ENCODE measurements around the gene DOP1A.
A peak's percentile ranks its signal among the peaks of the same experiment; 100 is the strongest.

The DOP1A gene

GRCh38 chr6:83044091-83044768 lies 23.2 kb upstream of the DOP1A start:
- no peak overlapping the region for H3K4me3 ChIP-seq (ENCODE audit: low read length)
- peak; percentile 0 for DNase-seq (ENCODE audit: low read depth)
- TF ChIP-seq, protein P1, sequence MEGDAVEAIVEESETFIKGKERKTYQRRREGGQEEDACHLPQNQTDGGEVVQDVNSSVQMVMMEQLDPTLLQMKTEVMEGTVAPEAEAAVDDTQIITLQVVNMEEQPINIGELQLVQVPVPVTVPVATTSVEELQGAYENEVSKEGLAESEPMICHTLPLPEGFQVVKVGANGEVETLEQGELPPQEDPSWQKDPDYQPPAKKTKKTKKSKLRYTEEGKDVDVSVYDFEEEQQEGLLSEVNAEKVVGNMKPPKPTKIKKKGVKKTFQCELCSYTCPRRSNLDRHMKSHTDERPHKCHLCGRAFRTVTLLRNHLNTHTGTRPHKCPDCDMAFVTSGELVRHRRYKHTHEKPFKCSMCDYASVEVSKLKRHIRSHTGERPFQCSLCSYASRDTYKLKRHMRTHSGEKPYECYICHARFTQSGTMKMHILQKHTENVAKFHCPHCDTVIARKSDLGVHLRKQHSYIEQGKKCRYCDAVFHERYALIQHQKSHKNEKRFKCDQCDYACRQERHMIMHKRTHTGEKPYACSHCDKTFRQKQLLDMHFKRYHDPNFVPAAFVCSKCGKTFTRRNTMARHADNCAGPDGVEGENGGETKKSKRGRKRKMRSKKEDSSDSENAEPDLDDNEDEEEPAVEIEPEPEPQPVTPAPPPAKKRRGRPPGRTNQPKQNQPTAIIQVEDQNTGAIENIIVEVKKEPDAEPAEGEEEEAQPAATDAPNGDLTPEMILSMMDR (conservative IDR thresholded peaks at IDR 0.05; ENCODE audit: low read length), result no peak

GRCh38 chr6:83047065-83047754 lies 20.3 kb upstream of the DOP1A start:
- no peak for DNase-seq (ENCODE audit: low read depth)
- TF ChIP-seq, protein P1 (conservative IDR thresholded peaks at IDR 0.05; ENCODE audit: low read length), result no peak

GRCh38 chr6:83051377-83052172 lies 15.9 kb upstream of the DOP1A start:
- TF ChIP-seq, protein P1 (conservative IDR thresholded peaks at IDR 0.05; ENCODE audit: low read length), result no peak
- H3K4me3 ChIP-seq (ENCODE audit: low read length), result no peak overlapping the region
- DNase-seq (ENCODE audit: low read depth), result peak; percentile 13

More at GRCh38 chr6:83047065-83047754, 20.3 kb upstream of the DOP1A start:
- H3K4me3 ChIP-seq (ENCODE audit: low read length), result no peak overlapping the region

GRCh38 chr6:83053678-83054077 lies 13.8 kb upstream of the DOP1A start:
- no peak for DNase-seq (ENCODE audit: low read depth)
- TF ChIP-seq, protein P1 (conservative IDR thresholded peaks at IDR 0.05; ENCODE audit: low read length), result no peak
- no peak overlapping the region for H3K4me3 ChIP-seq (ENCODE audit: low read length)

DNA sequence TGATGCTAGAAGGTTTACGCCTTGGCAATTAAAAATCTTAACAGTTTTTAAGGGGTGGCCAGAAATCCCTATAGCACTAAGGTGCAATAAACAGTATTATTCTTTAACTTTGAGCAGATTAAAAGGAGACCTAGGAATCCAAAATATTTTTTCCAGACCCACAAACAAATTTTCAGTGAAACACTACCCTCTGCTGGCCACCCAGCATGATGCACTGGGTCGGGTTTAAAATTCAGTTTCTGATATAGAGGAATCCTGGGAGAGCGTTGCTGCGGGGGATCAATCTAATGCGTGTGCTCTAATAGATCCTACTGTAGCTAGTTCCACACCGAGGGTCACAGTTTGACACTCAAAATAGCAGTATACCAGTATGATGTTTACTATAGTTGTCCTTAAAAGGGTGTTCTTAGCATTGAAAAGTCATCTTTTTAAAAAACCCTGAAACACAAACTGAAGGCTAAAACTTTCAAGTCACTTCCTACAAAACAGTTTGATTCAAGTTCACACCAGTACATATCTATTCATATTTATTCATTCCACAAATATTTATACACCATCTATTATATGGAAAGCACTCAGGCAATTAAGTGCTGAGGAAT lies 12.0 kb upstream of the DOP1A start:
- peak; percentile 52 for DNase-seq (ENCODE audit: low read depth)
- TF ChIP-seq, protein P1 (conservative IDR thresholded peaks at IDR 0.05; ENCODE audit: low read length), result peak; percentile 88
- H3K4me3 ChIP-seq (ENCODE audit: low read length), result no peak overlapping the region

- TF ChIP-seq, protein P1 (conservative IDR thresholded peaks at IDR 0.05; ENCODE audit: low read length), result peak; percentile 96
- no peak overlapping the region for H3K4me3 ChIP-seq (ENCODE audit: low read length)
- peak; percentile 57 for DNase-seq (ENCODE audit: low read depth)
These were observed 9.7 kb upstream of the DOP1A start for GRCh38 chr6:83057705-83058321.

Data from AG10803 (cell line).